Measurements from ENCODE around the gene SLC7A1. TPM values are rescaled to one million over a fixed set of nuclear protein-coding genes. Genes with fewer than 3 reads are reported as not detected.
A peak's percentile ranks its signal among the peaks of the same experiment; 100 is the strongest.

SLC7A1 gene
- total and polyA plus RNA-seq, 2 of the 8 experiments (the other 6 are each of a cell fraction or from before 2014, with no cell fraction given), result 26.8 to 114 TPM

GRCh38 chr13:29545988-29546387, 49.5 kb downstream of the SLC7A1 start:
- Histone ChIP-seq H3K56ac (replicated peaks; ENCODE audit: insufficient read length, low read depth, low read length) (no peak overlapping the region), H3K18ac (ENCODE audit: extremely low read depth, low read length) (no peak overlapping the region), H3K23me2 (ENCODE audit: low read depth, low read length) (no peaks in the 10 kb centered on the region), H3K27me3 (replicated peaks in 1 of 4; ENCODE audit: control insufficient read depth in 3 of 4, extremely low read depth in 1 of 4, insufficient read depth in 3 of 4, low read length in 3 of 4) (no peaks in the 10 kb centered on the region), H3K23ac (ENCODE audit: insufficient read length) (no peak overlapping the region), H3K4me2 (ENCODE audit: insufficient read depth in 1 of 2, low read depth in 2 of 2, low read length in 2 of 2) (no peak overlapping the region), H3K4me1 (replicated peaks in 1 of 4; ENCODE audit: control insufficient read depth in 3 of 4, insufficient read depth in 4 of 4, low read length in 3 of 4) (peaks cover 0 to 8% (median 7%) of the 10 kb centered on the region in 4 experiments; a peak in 4 of 7 replicates), H2AFZ (ENCODE audit: low read length) (no peak overlapping the region), H4K8ac (ENCODE audit: extremely low read depth, insufficient read depth, low read length) (peak overlapping the region; percentile 45), H2BK120ac (replicated peaks; ENCODE audit: low read depth, low read length) (no peak overlapping the region), H4K20me1 (replicated peaks in 1 of 2; ENCODE audit: control insufficient read depth in 1 of 2, insufficient read depth in 2 of 2, low read length in 2 of 2) (peaks cover 25 to 28% of the 10 kb centered on the region in 2 experiments), H3K4ac (replicated peaks; ENCODE audit: insufficient read length, low read depth, low read length) (no peak overlapping the region), H3K27ac (ENCODE audit: low read depth, low read length) (no peak overlapping the region), H4K5ac (ENCODE audit: insufficient read length, low read depth, low read length) (no peak overlapping the region), H3K36me3 (ENCODE audit: control insufficient read depth in 2 of 4, insufficient read depth in 4 of 4, low read length in 3 of 4) (peaks cover 7 to 30% (median 13%) of the 10 kb centered on the region in 4 experiments), H3K9me3 (ENCODE audit: insufficient read depth in 2 of 2, low read depth in 1 of 2, low read length in 1 of 2) (no peaks in the 10 kb centered on the region), H3K79me1 (ENCODE audit: low read depth, low read length) (peaks cover 31% of the 10 kb centered on the region), H3K4me3 (ENCODE audit: extremely low read depth in 1 of 4, insufficient read depth in 2 of 4, low read depth in 3 of 4, low read length in 4 of 4) (no peak overlapping the region), H2BK15ac (ENCODE audit: low read length) (no peak overlapping the region), H3K9ac (replicated peaks in 1 of 4; ENCODE audit: extremely low read depth in 1 of 4, low read depth in 3 of 4, low read length in 3 of 4) (no peak overlapping the region), H3K79me2 (ENCODE audit: control insufficient read depth in 1 of 2, insufficient read depth in 2 of 2, low read length in 2 of 2) (peaks cover 4 to 98% of the 10 kb centered on the region in 2 experiments), H2BK12ac (ENCODE audit: low read depth, low read length) (no peak overlapping the region), H2AK5ac (ENCODE audit: low read depth, low read length) (no peak overlapping the region), H2BK5ac (ENCODE audit: low read depth, low read length) (no peak overlapping the region), H4K91ac (replicated peaks; ENCODE audit: insufficient read length, low read length) (no peak overlapping the region), H2BK20ac (ENCODE audit: low read length) (no peak overlapping the region), H3K14ac (ENCODE audit: insufficient read length) (no peak overlapping the region)
- WGBS, 2 experiments (ENCODE audit: extremely low coverage in 1 of 2, insufficient coverage in 1 of 2, insufficient read length in 1 of 2, insufficient replicate concordance in 2 of 2, low coverage in 1 of 2, low lambda C conversion rate in 2 of 2, missing lambda C conversion rate in 1 of 2), result 90% methylated on average over 8 of the region's 8 CpGs; no CpG with 5 or more reads in 1 of the 2 experiments
- DNase-seq (ENCODE audit: low read depth in 1 of 2, low spot score in 2 of 2), result no peak
- POLR2A ChIA-PET (ENCODE audit: partially characterized antibody), result interaction anchor here (0.9 to 1.6 kb wide), 4 partner anchors 8 to 38 kb away, joined by 3 to 5 read pairs (median 3); no protein-coding TSS in a partner anchor
- CTCF ChIA-PET (ENCODE audit: partially characterized antibody), result interaction anchor here (0.8 to 1.3 kb wide), 3 partner anchors 8 to 44 kb away, joined by 3 to 4 read pairs (median 3); no protein-coding TSS in a partner anchor
- FAIRE-seq, result no peak
- no peak for TF ChIP-seq GTF2F1 (IDR thresholded peaks at IDR 0.05; ENCODE audit: borderline replicate concordance, low read depth, low read length)
- no peak for TF ChIP-seq CEBPB (IDR thresholded peaks at IDR 0.05; ENCODE audit: low read depth, low read length)
- no peak for TF ChIP-seq MAFK (IDR thresholded peaks at IDR 0.05; ENCODE audit: low read depth, low read length)
- TF ChIP-seq CTCF (IDR thresholded peaks at IDR 0.05; ENCODE audit: control extremely low read depth in 1 of 3, insufficient read depth in 1 of 3, low read depth in 1 of 3, low read length in 3 of 3), result no peak
- no peak for TF ChIP-seq SIN3A (conservative IDR thresholded peaks at IDR 0.05 in 1 of 2, IDR thresholded peaks at IDR 0.05 in 1 of 2; ENCODE audit: low read depth in 1 of 2, low read length in 2 of 2)
- no peak for TF ChIP-seq EGR1 (IDR thresholded peaks at IDR 0.05; ENCODE audit: borderline replicate concordance, low read depth, low read length)
- TF ChIP-seq MAX (IDR thresholded peaks at IDR 0.05), result no peak
- no peak for TF ChIP-seq E2F6 (IDR thresholded peaks at IDR 0.05)
- TF ChIP-seq SUZ12 (IDR thresholded peaks at IDR 0.05; ENCODE audit: low read length), result no peak
- no peak for TF ChIP-seq ZNF274 (IDR thresholded peaks at IDR 0.05; ENCODE audit: borderline replicate concordance, extremely low read depth, low read length)

Data from H1 (cell line).